Activated naive CD4-positive, alpha-beta T cell treated with anti-CD3 and anti-CD28 coated beads, Interleukin-2, amount 50 U/mL, for 16 hours (primary cell): ENCODE data around the gene POGZ.
"Not testable (repeated sequence)": the region's sequence is repeated elsewhere in the genome, so short reads cannot be mapped to it uniquely, and the experiment has no call there.

ENCODE experiments used
- DNase-seq: peaks from one replicate; pipeline ENCODE4 v3.0.0-alpha.2; 2020

The POGZ gene

GRCh38 chr1:151407304-151407703 is 52.0 kb downstream of the POGZ start:
- DNase-seq = no peak

- no peak for DNase-seq
Measured at GRCh38 chr1:151406176-151406575, 53.1 kb downstream of the POGZ start.

GRCh38 chr1:151405187-151405951 is 53.9 kb downstream of the POGZ start:
- no peak for DNase-seq

- DNase-seq = no peak
Measured at GRCh38 chr1:151403612-151404011, 55.7 kb downstream of the POGZ start.

GRCh38 chr1:151402764-151403163 is 56.5 kb downstream of the POGZ start:
- no peak for DNase-seq

- DNase-seq = no peak
Measured at GRCh38 chr1:151401860-151402259, 57.4 kb downstream of the POGZ start.

GRCh38 chr1:151401125-151401788 is 58.0 kb downstream of the POGZ start:
- no peak for DNase-seq

- peak; percentile 77 for DNase-seq
Measured at GRCh38 chr1:151399324-151400171, 59.7 kb downstream of the POGZ start, which contains the start of gene PSMB4. TSS of gene PSMB4 (plus strand) at chr1:151399573. CDS start at chr1:151399588, 15 bp downstream.

GRCh38 chr1:151396265-151396664 is 63.0 kb downstream of the POGZ start:
- DNase-seq = not testable (repeated sequence)

GRCh38 chr1:151393583-151393982 is 65.7 kb downstream of the POGZ start:
- no peak for DNase-seq

- no peak for DNase-seq
Measured at GRCh38 chr1:151391079-151391563, 68.2 kb downstream of the POGZ start.

- DNase-seq = not testable (repeated sequence)
Measured at GRCh38 chr1:151390221-151391078, 68.8 kb downstream of the POGZ start.

- no peak for DNase-seq
Measured at GRCh38 chr1:151386002-151386401, 73.3 kb downstream of the POGZ start.

GRCh38 chr1:151384584-151384983 is 74.7 kb downstream of the POGZ start:
- DNase-seq = no peak

- no peak for DNase-seq
Measured at GRCh38 chr1:151377150-151377884, 82.0 kb downstream of the POGZ start.

- no peak for DNase-seq
Measured at GRCh38 chr1:151373196-151373595, 86.1 kb downstream of the POGZ start.

GRCh38 chr1:151372058-151372934 is 87.0 kb downstream of the POGZ start, which contains the start of gene SELENBP1:
TSS of gene SELENBP1 (minus strand) at chr1:151372705. CDS start at chr1:151372641, 64 bp downstream.
- no peak for DNase-seq

- DNase-seq = no peak
Measured at GRCh38 chr1:151371370-151372057, 87.8 kb downstream of the POGZ start.

- DNase-seq = no peak
Measured at GRCh38 chr1:151370211-151370911, 88.9 kb downstream of the POGZ start.
